HepG2 (cell line): ENCODE results near the gene PPP2R2D. TPM values are rescaled to one million over a fixed set of nuclear protein-coding genes. Genes with fewer than 3 reads are reported as not detected.

Source experiments
- ATAC-seq: fragments of 200-7000 bp; cut with Tn5 transposase; 3 replicates; pipeline ENCODE4 v1.9.1; 2020; ENCODE audit warnings: mild to moderate bottlenecking, moderate library complexity
- BruUV-seq: library from RNA; stranded (reverse); fragments of 400-500 nt; replicated peaks from 2 replicates; lab custom pipeline; 2021; lab: Mats Ljungman, UMichigan
- CTCF ChIA-PET: fragments of 300-600 bp; formaldehyde crosslinking; extraction: SDS; loops from one replicate; lab custom pipeline; 2021; ENCODE audit warnings: low total read pairs, inconsistent platforms, low intra/inter-chr PET ratio; lab: Yijun Ruan, JAX
- POLR2A ChIA-PET: fragments of 350-600 bp; sonication (Branson Sonifier 250); formaldehyde crosslinking; loops from one replicate; lab custom pipeline; 2020; ENCODE audit warnings: antibody characterized with exemption, inconsistent platforms; lab: Yijun Ruan, JAX
- DNase-seq: peaks from one replicate; pipeline ENCODE4 v3.0.0-alpha.2; 2015; ENCODE audit warnings: low spot score
- FAIRE-seq: peaks from 3 replicates; lab custom pipeline; 2011; peaks lifted over from hg19 to GRCh38; lab: Jason Lieb, UNC
- H2AFZ ChIP-seq: one replicate; pipeline ENCODE4 v1.6.1; 2011; ENCODE audit warnings: low read length, inconsistent platforms
- H3K27ac ChIP-seq: fragments of 300-600 bp; 3 replicates; pipeline ENCODE4 v1.8.0; 2011; ENCODE audit warnings: mixed run types, mild to moderate bottlenecking, mixed read lengths, low read length, inconsistent platforms; ENCODE audit not compliant: insufficient read depth; ENCODE audit errors: extremely low read length
- H3K27me3 ChIP-seq, 2 experiments: fragments of 200-600 bp in 1 of 2; 2 replicates in 1 of 2; 3 replicates in 1 of 2; pipeline versions ENCODE4 v1.6.0 to v1.8.0; 2011; ENCODE audit warnings: low read length in 2 of 2, mild to moderate bottlenecking in 2 of 2, moderate library complexity in 2 of 2, inconsistent platforms in 1 of 2; ENCODE audit not compliant: insufficient read depth in 2 of 2, control insufficient read depth in 1 of 2
- H3K36me3 ChIP-seq, 2 experiments: fragments of 200-600 bp in 1 of 2; replicated peaks in 1 of 2; 2 replicates in 1 of 2; 3 replicates in 1 of 2; pipeline versions ENCODE4 v1.5.1 to v1.8.0; 2011; ENCODE audit warnings: low read length in 2 of 2, inconsistent platforms in 1 of 2; ENCODE audit not compliant: insufficient read depth in 2 of 2, control insufficient read depth in 1 of 2
- H3K4me1 ChIP-seq: 2 replicates; pipeline ENCODE4 v1.5.1; 2012; ENCODE audit warnings: low read length, inconsistent platforms; ENCODE audit not compliant: insufficient read depth
- H3K4me2 ChIP-seq: 2 replicates; pipeline ENCODE4 v1.6.0; 2011; ENCODE audit warnings: low read depth, low read length, inconsistent platforms
- H3K4me3 ChIP-seq, 3 experiments: fragments of 200-600 bp in 1 of 3; sonication (generic), shearing (Covaris generic) in 1 of 3; replicated peaks in 1 of 3; 2 replicates each; pipeline ENCODE4 v1.5.1; 2011 to 2016; ENCODE audit warnings: low read length in 3 of 3, inconsistent platforms in 2 of 3, low read depth in 2 of 3, mild to moderate bottlenecking in 2 of 3, control low read depth in 1 of 3, mixed read lengths in 1 of 3; ENCODE audit not compliant: insufficient read depth in 1 of 3
- H3K79me2 ChIP-seq: one replicate; pipeline ENCODE4 v1.6.1; 2011; ENCODE audit warnings: low read length, inconsistent platforms; ENCODE audit not compliant: insufficient read depth
- H3K9ac ChIP-seq: 2 replicates; pipeline ENCODE4 v1.6.0; 2011; ENCODE audit warnings: mild to moderate bottlenecking, low read depth, low read length, inconsistent platforms; ENCODE audit not compliant: insufficient read depth
- H3K9me3 ChIP-seq: 2 replicates; pipeline ENCODE4 v1.5.1; 2012; ENCODE audit warnings: mild to moderate bottlenecking, low read length
- H4K20me1 ChIP-seq: 2 replicates; pipeline ENCODE4 v1.6.0; 2011; ENCODE audit warnings: inconsistent platforms, mild to moderate bottlenecking, low read length, moderate library complexity; ENCODE audit not compliant: insufficient read depth
- ARHGAP35 ChIP-seq: sonication (generic); formaldehyde crosslinking; IDR thresholded peaks from 2 replicates; pipeline ENCODE4 v1.9.0; 2022; ENCODE audit warnings: mild to moderate bottlenecking, inconsistent platforms, moderate library complexity, missing genetic modification reagents, borderline replicate concordance
- CAMTA2 ChIP-seq: sonication (generic); formaldehyde crosslinking; IDR thresholded peaks from 2 replicates; pipeline ENCODE4 v1.4.0; 2020; ENCODE audit warnings: mild to moderate bottlenecking, missing genetic modification reagents, borderline replicate concordance
- DMAP1 ChIP-seq: IDR thresholded peaks from 2 replicates; pipeline ENCODE4 v1.6.1; 2016
- FOXA1 ChIP-seq, 2 experiments: fragments of 450-650 bp in 1 of 2; sonication (generic) in 1 of 2; formaldehyde crosslinking in 1 of 2; IDR thresholded peaks; 2 replicates each; pipeline versions ENCODE4 v1.4.0 to v1.6.1; 2016 to 2020; ENCODE audit warnings: missing genetic modification reagents in 1 of 2
- KLF15 ChIP-seq: sonication (generic); formaldehyde crosslinking; IDR thresholded peaks from 2 replicates; pipeline ENCODE4 v1.8.1; 2023; ENCODE audit warnings: borderline replicate concordance, mild to moderate bottlenecking, inconsistent platforms, missing genetic modification reagents, mixed read lengths
- MIXL1 ChIP-seq: IDR thresholded peaks from 2 replicates; pipeline ENCODE4 v1.6.1; 2016
- MYNN ChIP-seq: sonication (generic); formaldehyde crosslinking; IDR thresholded peaks from 2 replicates; pipeline ENCODE4 v1.4.0; 2020; ENCODE audit warnings: mild to moderate bottlenecking, low read depth, missing genetic modification reagents
- RXRA ChIP-seq: sonication (generic); formaldehyde crosslinking; IDR thresholded peaks from 2 replicates; pipeline ENCODE4 v1.5.1; 2020; ENCODE audit warnings: missing genetic modification reagents
- SIN3B ChIP-seq: fragments of 150-350 bp; IDR thresholded peaks from 2 replicates; pipeline ENCODE4 v1.6.1; 2014; ENCODE audit warnings: low read length
- XBP1 ChIP-seq: sonication (generic); formaldehyde crosslinking; IDR thresholded peaks from 2 replicates; pipeline ENCODE4 v1.5.0; 2020; ENCODE audit warnings: missing genetic modification reagents
- ZFAT ChIP-seq: sonication (generic); formaldehyde crosslinking; conservative IDR thresholded peaks from 2 replicates; pipeline ENCODE4 v1.8.1; 2023; ENCODE audit warnings: missing genetic modification reagents, inconsistent platforms
- ZNF484 ChIP-seq: sonication (generic); formaldehyde crosslinking; IDR thresholded peaks from 2 replicates; pipeline ENCODE4 v1.5.1; 2020; ENCODE audit warnings: mild to moderate bottlenecking, low read depth, missing genetic modification reagents, borderline replicate concordance
- ZNF558 ChIP-seq: sonication (generic); formaldehyde crosslinking; IDR thresholded peaks from 2 replicates; pipeline ENCODE4 v1.9.0; 2022; ENCODE audit warnings: mild to moderate bottlenecking, missing genetic modification reagents, borderline replicate concordance
- WGBS: methylation state at CpG from one replicate; pipeline ENCODE4 v1.1.6; 2017; ENCODE audit warnings: low lambda C conversion rate; 5-methylcytosine and 5-hydroxymethylcytosine counted together
- in situ Hi-C: cut with HindIII; loops from 2 replicates; pipeline ENCODE4 v1.10.0; 2017; ENCODE audit warnings: low pct_unique_long_range_greater_than_20kb; ENCODE audit not compliant: extremely low pct_ligation_motif_present
- intact Hi-C: fragments of 100-400 bp; cut with micrococcal nuclease; formaldehyde crosslinking; loops from one replicate; pipeline ENCODE4 v1.10.0; 2022; ENCODE audit not compliant: unreplicated experiment
- polyA plus RNA-seq, 8 experiments: library from polyadenylated mRNA; depleted of rRNA in 3 of 8; stranded (reverse) in 7 of 8; unstranded in 1 of 8; fragments of >200 nt; fragmentation: Illumina TruSeq in 4 of 8; extraction: Trizol in 4 of 8; gene quantifications; 2 replicates each; pipeline versions ENCODE4 v1.2.1 to v1.2.3, GENCODE V29; 2011 to 2016; ENCODE audit warnings: low read depth in 4 of 8, missing spikeins in 1 of 8, mixed read lengths in 1 of 8; ENCODE audit not compliant: insufficient read depth in 1 of 8
- total RNA-seq, 5 experiments: library from RNA; depleted of rRNA; stranded (reverse); fragments of >200 nt; fragmentation: Illumina TruSeq; extraction: Trizol; gene quantifications; 2 replicates each; pipeline ENCODE4 v1.2.3, GENCODE V29; 2016; ENCODE audit warnings: low read depth in 1 of 5
- TF ChIP-seq, protein P1 (sequence below): sonication (generic); formaldehyde crosslinking; IDR thresholded peaks from 2 replicates; pipeline ENCODE4 v1.5.0; 2020; ENCODE audit warnings: missing genetic modification reagents
- TF ChIP-seq, protein P2 (sequence below): sonication (generic); formaldehyde crosslinking; IDR thresholded peaks from 2 replicates; pipeline ENCODE4 v1.5.0; 2020; ENCODE audit warnings: missing genetic modification reagents
- TF ChIP-seq, protein P3 (sequence below): fragments of 450-650 bp; IDR thresholded peaks from 2 replicates; pipeline ENCODE4 v1.6.1; 2016
- TF ChIP-seq, protein P4 (sequence below): sonication (generic); formaldehyde crosslinking; IDR thresholded peaks from 2 replicates; pipeline ENCODE4 v1.4.0; 2020; ENCODE audit warnings: missing genetic modification reagents
- TF ChIP-seq, protein P5 (sequence below): sonication (generic); formaldehyde crosslinking; IDR thresholded peaks from 2 replicates; pipeline ENCODE4 v1.5.0; 2020; ENCODE audit warnings: missing genetic modification reagents
- TF ChIP-seq, protein P6 (sequence below): sonication (generic); formaldehyde crosslinking; IDR thresholded peaks from 2 replicates; pipeline ENCODE4 v1.8.1; 2023; ENCODE audit warnings: mild to moderate bottlenecking, missing genetic modification reagents, borderline replicate concordance

The PPP2R2D gene
- total and polyA plus RNA-seq, 2 of the 13 experiments (the other 11 are each of a cell fraction or from before 2014, with no cell fraction given), result 32.7 to 33.2 TPM

DNA sequence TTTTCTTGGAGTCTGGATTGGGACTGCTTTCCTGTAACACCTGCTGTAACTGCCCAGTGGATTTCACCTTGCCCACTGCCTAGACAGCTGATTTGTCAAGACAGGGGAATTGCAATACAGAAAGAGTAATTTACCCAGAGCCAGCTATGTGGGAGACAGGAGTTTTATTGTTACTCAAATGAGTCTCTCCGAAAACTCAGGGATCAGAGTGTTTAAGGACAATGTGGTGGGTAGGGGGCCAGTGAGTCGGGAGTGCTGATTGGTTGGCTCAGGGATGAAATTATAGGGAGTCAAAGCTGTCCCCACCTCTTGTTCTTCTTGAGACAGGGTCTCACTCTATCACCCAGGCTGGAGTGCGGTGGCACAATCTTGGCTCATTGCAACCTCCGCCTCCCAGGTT is 106.2 kb downstream of the PPP2R2D start (continued):
- TF ChIP-seq RXRA (CRISPR knock-in tag), result no peak

DNA sequence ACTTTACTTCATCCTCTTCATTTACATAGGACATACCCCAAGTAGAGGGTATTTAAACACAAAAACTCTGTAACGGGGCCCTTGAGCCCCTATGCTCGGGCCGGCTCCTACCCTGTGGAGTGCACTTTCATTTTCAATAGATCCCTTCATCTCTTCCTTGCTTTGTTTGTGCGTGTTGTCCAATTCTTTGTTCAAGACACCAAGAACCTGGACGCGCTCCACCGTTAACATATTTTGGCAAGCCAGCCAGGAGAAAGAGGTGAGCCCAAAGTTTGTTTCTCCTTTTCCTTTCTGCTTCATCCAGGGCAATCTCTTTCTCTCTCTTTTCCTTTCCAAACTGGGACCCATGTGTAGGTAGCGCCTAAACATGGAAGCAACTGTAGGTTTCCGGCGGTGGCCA is 106.9 kb downstream of the PPP2R2D start:
- no TSS peak for BruUV-seq
- in situ Hi-C loops (no loop called here), intact Hi-C loops (no loop called here)
- Histone ChIP-seq H3K4me3 (no peak overlapping the region), H3K27me3 (peaks cover 0 to 18% of the 10 kb centered on the region in 2 experiments; a peak in 1 of 5 replicates), H4K20me1 (no peaks in the 10 kb centered on the region), H3K27ac (no peak overlapping the region), H3K9me3 (peaks cover 13% of the 10 kb centered on the region), H2AFZ (no peak overlapping the region), H3K36me3 (no peaks in the 10 kb centered on the region), H3K9ac (no peak overlapping the region), H3K79me2 (no peaks in the 10 kb centered on the region), H3K4me2 (no peak overlapping the region; the same call in 1 of the 2 replicates), H3K4me1 (peaks cover 21% of the 10 kb centered on the region)
- ChIA-PET POLR2A (no interaction called here), CTCF (no interaction called here)
- no peak for ATAC-seq
- FAIRE-seq, result no peak
- no peak for DNase-seq
- 76% methylated on average over 10 of the region's 10 CpGs for WGBS
- TF ChIP-seq ZNF484 (CRISPR knock-in tag) (no peak), XBP1 (CRISPR knock-in tag) (no peak), KLF15 (CRISPR knock-in tag) (no peak), MYNN (CRISPR knock-in tag) (no peak), ZFAT (CRISPR knock-in tag) (no peak), DMAP1 (CRISPR knock-in tag) (no peak), CAMTA2 (CRISPR knock-in tag) (no peak), SIN3B (no peak), ZNF558 (no peak), FOXA1 (IDR thresholded peaks at IDR 0.05) (no peak), FOXA1 (CRISPR knock-in tag; IDR thresholded peaks at IDR 0.05) (no peak), ARHGAP35 (CRISPR knock-in tag) (no peak), MIXL1 (CRISPR knock-in tag) (no peak)
- TF ChIP-seq, protein P1, sequence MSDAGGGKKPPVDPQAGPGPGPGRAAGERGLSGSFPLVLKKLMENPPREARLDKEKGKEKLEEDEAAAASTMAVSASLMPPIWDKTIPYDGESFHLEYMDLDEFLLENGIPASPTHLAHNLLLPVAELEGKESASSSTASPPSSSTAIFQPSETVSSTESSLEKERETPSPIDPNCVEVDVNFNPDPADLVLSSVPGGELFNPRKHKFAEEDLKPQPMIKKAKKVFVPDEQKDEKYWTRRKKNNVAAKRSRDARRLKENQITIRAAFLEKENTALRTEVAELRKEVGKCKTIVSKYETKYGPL (CRISPR knock-in tag), result no peak
- TF ChIP-seq, protein P2, sequence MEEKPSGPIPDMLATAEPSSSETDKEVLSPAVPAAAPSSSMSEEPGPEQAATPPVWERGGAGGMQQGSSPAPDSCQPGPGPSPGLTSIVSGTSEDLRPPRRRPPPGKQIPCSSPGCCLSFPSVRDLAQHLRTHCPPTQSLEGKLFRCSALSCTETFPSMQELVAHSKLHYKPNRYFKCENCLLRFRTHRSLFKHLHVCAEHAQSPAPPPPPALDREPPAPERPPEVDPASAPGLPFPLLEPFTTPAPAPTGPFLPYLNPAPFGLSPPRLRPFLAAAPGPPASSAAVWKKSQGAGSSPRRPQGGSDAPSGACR (CRISPR knock-in tag), result no peak
- TF ChIP-seq, protein P3, sequence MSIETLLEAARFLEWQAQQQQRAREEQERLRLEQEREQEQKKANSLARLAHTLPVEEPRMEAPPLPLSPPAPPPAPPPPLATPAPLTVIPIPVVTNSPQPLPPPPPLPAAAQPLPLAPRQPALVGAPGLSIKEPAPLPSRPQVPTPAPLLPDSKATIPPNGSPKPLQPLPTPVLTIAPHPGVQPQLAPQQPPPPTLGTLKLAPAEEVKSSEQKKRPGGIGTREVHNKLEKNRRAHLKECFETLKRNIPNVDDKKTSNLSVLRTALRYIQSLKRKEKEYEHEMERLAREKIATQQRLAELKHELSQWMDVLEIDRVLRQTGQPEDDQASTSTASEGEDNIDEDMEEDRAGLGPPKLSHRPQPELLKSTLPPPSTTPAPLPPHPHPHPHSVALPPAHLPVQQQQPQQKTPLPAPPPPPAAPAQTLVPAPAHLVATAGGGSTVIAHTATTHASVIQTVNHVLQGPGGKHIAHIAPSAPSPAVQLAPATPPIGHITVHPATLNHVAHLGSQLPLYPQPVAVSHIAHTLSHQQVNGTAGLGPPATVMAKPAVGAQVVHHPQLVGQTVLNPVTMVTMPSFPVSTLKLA, result no peak
- TF ChIP-seq, protein P4, sequence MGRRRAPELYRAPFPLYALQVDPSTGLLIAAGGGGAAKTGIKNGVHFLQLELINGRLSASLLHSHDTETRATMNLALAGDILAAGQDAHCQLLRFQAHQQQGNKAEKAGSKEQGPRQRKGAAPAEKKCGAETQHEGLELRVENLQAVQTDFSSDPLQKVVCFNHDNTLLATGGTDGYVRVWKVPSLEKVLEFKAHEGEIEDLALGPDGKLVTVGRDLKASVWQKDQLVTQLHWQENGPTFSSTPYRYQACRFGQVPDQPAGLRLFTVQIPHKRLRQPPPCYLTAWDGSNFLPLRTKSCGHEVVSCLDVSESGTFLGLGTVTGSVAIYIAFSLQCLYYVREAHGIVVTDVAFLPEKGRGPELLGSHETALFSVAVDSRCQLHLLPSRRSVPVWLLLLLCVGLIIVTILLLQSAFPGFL, result no peak
- TF ChIP-seq, protein P5, sequence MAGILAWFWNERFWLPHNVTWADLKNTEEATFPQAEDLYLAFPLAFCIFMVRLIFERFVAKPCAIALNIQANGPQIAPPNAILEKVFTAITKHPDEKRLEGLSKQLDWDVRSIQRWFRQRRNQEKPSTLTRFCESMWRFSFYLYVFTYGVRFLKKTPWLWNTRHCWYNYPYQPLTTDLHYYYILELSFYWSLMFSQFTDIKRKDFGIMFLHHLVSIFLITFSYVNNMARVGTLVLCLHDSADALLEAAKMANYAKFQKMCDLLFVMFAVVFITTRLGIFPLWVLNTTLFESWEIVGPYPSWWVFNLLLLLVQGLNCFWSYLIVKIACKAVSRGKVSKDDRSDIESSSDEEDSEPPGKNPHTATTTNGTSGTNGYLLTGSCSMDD (CRISPR knock-in tag), result no peak
- TF ChIP-seq, protein P6, sequence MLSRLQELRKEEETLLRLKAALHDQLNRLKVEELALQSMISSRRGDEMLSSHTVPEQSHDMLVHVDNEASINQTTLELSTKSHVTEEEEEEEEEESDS, result no peak
